ENCODE results near the gene NBEAL1. TPM values are rescaled to one million over a fixed set of nuclear protein-coding genes. Genes with fewer than 3 reads are reported as not detected.

Gene NBEAL1
- polyA plus RNA-seq, 1 donor (not counting 4 experiments of a cell fraction or from before 2014, with no cell fraction given), result 14.7 TPM

DNA sequence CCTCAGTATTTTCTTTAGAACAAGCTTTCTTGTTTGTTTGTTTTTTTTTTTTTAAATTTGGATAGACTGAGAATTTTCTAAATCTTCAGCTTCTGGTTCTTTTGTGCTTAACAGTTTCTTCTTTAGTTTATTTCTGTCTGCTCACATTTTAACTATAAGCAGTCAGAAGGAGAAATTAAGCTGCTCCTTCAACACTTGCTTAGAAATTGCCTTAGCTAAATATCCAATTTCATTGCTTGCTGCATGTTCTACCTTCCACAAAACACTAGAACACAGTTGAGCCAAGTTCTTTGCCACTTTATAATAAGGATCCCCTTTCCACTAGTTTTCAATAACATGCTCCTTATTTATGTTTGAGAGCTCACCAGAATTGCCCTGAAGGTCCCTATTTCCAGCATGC is 57.7 kb downstream of the NBEAL1 start:
- peaks cover 9 to 15% of the 10 kb centered on the region in 2 experiments for H3K36me3 ChIP-seq (ENCODE audit: control insufficient read depth in 2 of 2, extremely low read depth in 1 of 2, insufficient read depth in 2 of 2, low read length in 2 of 2)
- no peak overlapping the region for H3K27ac ChIP-seq (ENCODE audit: control insufficient read depth, insufficient read depth, low read length)
- H3K4me2 ChIP-seq (ENCODE audit: control insufficient read depth, extremely low read depth, insufficient read depth, low read depth, low read length), result no peak overlapping the region
- FAIRE-seq (no peak), DNase-seq (ENCODE audit: low read depth, low spot score) (no peak)
- dilution Hi-C loops (cut with MboI; ENCODE audit: extremely low pct_ligation_motif_present, low sequenced_read_pairs), result no loop called here
- no peaks in the 10 kb centered on the region for H3K9me1 ChIP-seq (ENCODE audit: control insufficient read depth, extremely low read depth, insufficient read depth, low read length)
- H3K9ac ChIP-seq (ENCODE audit: control insufficient read depth, extremely low read depth, insufficient read depth, low read length), result no peak overlapping the region
- H4K20me1 ChIP-seq (ENCODE audit: control insufficient read depth, extremely low read depth, insufficient read depth, low read length), result no peaks in the 10 kb centered on the region
- no peaks in the 10 kb centered on the region for H3K27me3 ChIP-seq (ENCODE audit: control insufficient read depth, extremely low read depth, insufficient read depth, low read length)
- no peak overlapping the region for H3K4me3 ChIP-seq (ENCODE audit: control insufficient read depth in 2 of 3, extremely low read depth in 1 of 3, insufficient read depth in 2 of 3, low read depth in 1 of 3, low read length in 3 of 3)
- peaks cover 3% of the 10 kb centered on the region for H3K4me1 ChIP-seq (ENCODE audit: control insufficient read depth, extremely low read depth, insufficient read depth, low read length)
- no peak for TF ChIP-seq EZH2 (IDR thresholded peaks at IDR 0.05; ENCODE audit: low read length)
- TF ChIP-seq, protein P1, sequence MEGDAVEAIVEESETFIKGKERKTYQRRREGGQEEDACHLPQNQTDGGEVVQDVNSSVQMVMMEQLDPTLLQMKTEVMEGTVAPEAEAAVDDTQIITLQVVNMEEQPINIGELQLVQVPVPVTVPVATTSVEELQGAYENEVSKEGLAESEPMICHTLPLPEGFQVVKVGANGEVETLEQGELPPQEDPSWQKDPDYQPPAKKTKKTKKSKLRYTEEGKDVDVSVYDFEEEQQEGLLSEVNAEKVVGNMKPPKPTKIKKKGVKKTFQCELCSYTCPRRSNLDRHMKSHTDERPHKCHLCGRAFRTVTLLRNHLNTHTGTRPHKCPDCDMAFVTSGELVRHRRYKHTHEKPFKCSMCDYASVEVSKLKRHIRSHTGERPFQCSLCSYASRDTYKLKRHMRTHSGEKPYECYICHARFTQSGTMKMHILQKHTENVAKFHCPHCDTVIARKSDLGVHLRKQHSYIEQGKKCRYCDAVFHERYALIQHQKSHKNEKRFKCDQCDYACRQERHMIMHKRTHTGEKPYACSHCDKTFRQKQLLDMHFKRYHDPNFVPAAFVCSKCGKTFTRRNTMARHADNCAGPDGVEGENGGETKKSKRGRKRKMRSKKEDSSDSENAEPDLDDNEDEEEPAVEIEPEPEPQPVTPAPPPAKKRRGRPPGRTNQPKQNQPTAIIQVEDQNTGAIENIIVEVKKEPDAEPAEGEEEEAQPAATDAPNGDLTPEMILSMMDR (optimal IDR thresholded peaks at IDR 0.05 in 1 of 3, IDR thresholded peaks at IDR 0.05 in 1 of 3, conservative IDR thresholded peaks at IDR 0.05 in 1 of 3; ENCODE audit: extremely low read depth in 1 of 3, insufficient read depth in 2 of 3, low read length in 3 of 3), result no peak
- H3K9me3 ChIP-seq (ENCODE audit: control insufficient read depth, low read depth, low read length), result no peaks in the 10 kb centered on the region
- H3K79me2 ChIP-seq (ENCODE audit: control insufficient read depth, insufficient read depth, low read length), result no peaks in the 10 kb centered on the region
- H2AFZ ChIP-seq (ENCODE audit: control insufficient read depth, low read length), result no peak overlapping the region

DNA sequence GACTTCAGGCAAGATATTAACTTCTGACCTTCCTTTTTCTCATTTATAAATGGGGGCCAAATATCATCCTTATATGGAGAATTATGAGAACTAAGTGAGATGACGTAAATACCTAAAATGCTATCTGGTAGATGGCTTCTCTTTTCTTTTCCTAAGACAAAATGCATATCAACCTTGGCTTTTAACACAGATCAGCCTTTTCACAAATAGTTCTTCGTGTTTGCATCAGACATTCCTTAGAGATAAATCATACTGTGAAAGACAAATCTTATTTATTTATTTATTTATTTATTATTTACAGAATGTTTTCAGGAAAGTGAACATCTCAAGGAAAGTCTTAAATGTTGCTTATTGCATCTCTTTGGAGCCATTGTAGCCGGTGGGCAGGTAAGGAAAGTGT is 62.8 kb downstream of the NBEAL1 start:
- no peaks in the 10 kb centered on the region for H3K79me2 ChIP-seq (ENCODE audit: control insufficient read depth, insufficient read depth, low read length)
- no peak for FAIRE-seq
- no peak overlapping the region for H3K4me2 ChIP-seq (ENCODE audit: control insufficient read depth, extremely low read depth, insufficient read depth, low read depth, low read length)
- no peak overlapping the region for H3K4me3 ChIP-seq (ENCODE audit: control insufficient read depth in 2 of 3, extremely low read depth in 1 of 3, insufficient read depth in 2 of 3, low read depth in 1 of 3, low read length in 3 of 3)
- H3K4me1 ChIP-seq (ENCODE audit: control insufficient read depth, extremely low read depth, insufficient read depth, low read length), result peaks cover 4% of the 10 kb centered on the region
- no peaks in the 10 kb centered on the region for H4K20me1 ChIP-seq (ENCODE audit: control insufficient read depth, extremely low read depth, insufficient read depth, low read length)
- dilution Hi-C loops (cut with MboI; ENCODE audit: extremely low pct_ligation_motif_present, low sequenced_read_pairs), result no loop called here
- no peaks in the 10 kb centered on the region for H3K27me3 ChIP-seq (ENCODE audit: control insufficient read depth, extremely low read depth, insufficient read depth, low read length)
- H3K9me1 ChIP-seq (ENCODE audit: control insufficient read depth, extremely low read depth, insufficient read depth, low read length), result no peaks in the 10 kb centered on the region
- H3K9me3 ChIP-seq (ENCODE audit: control insufficient read depth, low read depth, low read length), result no peaks in the 10 kb centered on the region
- H2AFZ ChIP-seq (ENCODE audit: control insufficient read depth, low read length), result no peak overlapping the region
- no peak overlapping the region for H3K9ac ChIP-seq (ENCODE audit: control insufficient read depth, extremely low read depth, insufficient read depth, low read length)
- DNase-seq (ENCODE audit: low read depth, low spot score), result no peak
- no peak overlapping the region for H3K27ac ChIP-seq (ENCODE audit: control insufficient read depth, insufficient read depth, low read length)
- peaks cover 0 to 7% of the 10 kb centered on the region in 2 experiments for H3K36me3 ChIP-seq (ENCODE audit: control insufficient read depth in 2 of 2, extremely low read depth in 1 of 2, insufficient read depth in 2 of 2, low read length in 2 of 2)
- TF ChIP-seq, protein P1 (optimal IDR thresholded peaks at IDR 0.05 in 1 of 3, IDR thresholded peaks at IDR 0.05 in 1 of 3, conservative IDR thresholded peaks at IDR 0.05 in 1 of 3; ENCODE audit: extremely low read depth in 1 of 3, insufficient read depth in 2 of 3, low read length in 3 of 3), result no peak
- TF ChIP-seq EZH2 (IDR thresholded peaks at IDR 0.05; ENCODE audit: low read length), result no peak
